Activated CD4-positive, alpha-beta T cell treated with anti-CD3 and anti-CD28 coated beads for 36 hours (primary cell): ENCODE results near the gene SLC9A8. TPM values are rescaled to one million over a fixed set of nuclear protein-coding genes. Genes with fewer than 3 reads are reported as not detected.
"Not testable (repeated sequence)": the region's sequence is repeated elsewhere in the genome, so short reads cannot be mapped to it uniquely, and the experiment has no call there.

Experiments used
- ATAC-seq: fragments of 200-7000 bp; cut with Tn5 transposase; one replicate; pipeline ENCODE4 v1.10.0; 2021; ENCODE audit warnings: mild to moderate bottlenecking, moderate library complexity
- CTCF ChIA-PET: fragments of 350-600 bp; sonication (Branson Sonifier 250); formaldehyde crosslinking; loops from one replicate; lab custom pipeline; 2021; ENCODE audit warnings: antibody characterized with exemption; lab: Charles Lee
- POLR2A ChIA-PET: fragments of 350-600 bp; sonication (Branson Sonifier 250); formaldehyde crosslinking; loops from one replicate; lab custom pipeline; 2021; ENCODE audit warnings: antibody characterized with exemption, inconsistent platforms; lab: Charles Lee
- DNase-seq: peaks from one replicate; pipeline ENCODE4 v3.0.0-alpha.2; 2020
- H3K27ac Mint-ChIP-seq: one replicate; pipeline ENCODE4 v1.8.0; 2021; ENCODE audit warnings: mixed read lengths
- H3K27me3 Mint-ChIP-seq: one replicate; pipeline ENCODE4 v1.8.0; 2021; ENCODE audit warnings: mixed read lengths
- H3K36me3 Mint-ChIP-seq: one replicate; pipeline ENCODE4 v1.8.0; 2021; ENCODE audit warnings: low read depth, mixed read lengths
- H3K4me1 Mint-ChIP-seq: one replicate; pipeline ENCODE4 v1.8.0; 2021; ENCODE audit warnings: mixed read lengths
- H3K4me3 Mint-ChIP-seq: one replicate; pipeline ENCODE4 v1.8.0; 2021; ENCODE audit warnings: mild to moderate bottlenecking, moderate library complexity, mixed read lengths
- H3K9me3 Mint-ChIP-seq: one replicate; pipeline ENCODE4 v1.8.0; 2021; ENCODE audit warnings: low read depth, mixed read lengths
- intact Hi-C, 2 experiments: fragments of 100-400 bp; cut with DNase I in 1 of 2; cut with micrococcal nuclease in 1 of 2; formaldehyde crosslinking; loops; one replicate each; pipeline versions ENCODE4 v1.14.2 to v1.15.1; 2022 to 2024; cut with DNase I, micrococcal nuclease
- total RNA-seq, 2 experiments: library from RNA; stranded (reverse); gene quantifications; one replicate each; pipeline ENCODE4 v1.2.3, GENCODE V29; 2021

The SLC9A8 gene
- 10 to 100 TPM; 12.6 to 16.7 TPM for total RNA-seq

GRCh38 chr20:49812507-49813304 is at the start of gene SLC9A8:
Gene SLC9A8, plus strand, starts transcription at chr20:49812828. Its CDS starts 95 bp downstream, at chr20:49812923.
- ChIA-PET POLR2A (interaction anchor here (1.0 to 1.5 kb wide), 3 partner anchors 11 to 216 kb away, joined by 3 to 5 read pairs (median 4); no protein-coding TSS in a partner anchor), CTCF (interaction anchor here (0.6 to 2.2 kb wide), 5 partner anchors 9 to 294 kb away, joined by 3 to 13 read pairs (median 3); no protein-coding TSS in a partner anchor)
- peaks cover 29% of the 10 kb centered on the region for H3K4me1 Mint-ChIP-seq
- no peaks in the 10 kb centered on the region for H3K9me3 Mint-ChIP-seq
- no peaks in the 10 kb centered on the region for H3K27me3 Mint-ChIP-seq
- DNase-seq (peak; percentile 89), ATAC-seq (peak; percentile 92)
- peak within 1 kb of the TSS; percentile 98 for H3K27ac Mint-ChIP-seq
- H3K4me3 Mint-ChIP-seq = peak within 1 kb of the TSS; percentile 94
- intact Hi-C loops = loop anchor here (1.0 to 10.0 kb wide), 9 partner anchors 7 to 702 kb away; partner anchors contain the start of genes B4GALT5 (in 2 of the 2), PTPN1 (in 1 of the 2), SPATA2 (in 1 of the 2) and UBE2V1 (in 1 of the 2)
- H3K36me3 Mint-ChIP-seq = peaks cover 24% of the 10 kb centered on the region

GRCh38 chr20:49762940-49763766 is 49.5 kb upstream of the SLC9A8 start:
- intact Hi-C loops = no loop called here
- Mint-ChIP-seq H3K36me3 (no peaks in the 10 kb centered on the region), H3K27me3 (peaks cover 39% of the 10 kb centered on the region), H3K27ac (no peak overlapping the region), H3K4me3 (no peak overlapping the region), H3K9me3 (no peaks in the 10 kb centered on the region), H3K4me1 (peaks cover 6% of the 10 kb centered on the region)
- ATAC-seq = no peak
- ChIA-PET POLR2A (no interaction called here), CTCF (interaction anchor here (0.6 kb wide), 1 partner anchor 1133 kb away, joined by 3 read pairs; no protein-coding TSS in a partner anchor)
- no peak for DNase-seq

- Mint-ChIP-seq H3K9me3 (no peaks in the 10 kb centered on the region), H3K36me3 (no peaks in the 10 kb centered on the region), H3K27me3 (peaks cover 50% of the 10 kb centered on the region), H3K4me3 (no peak overlapping the region), H3K4me1 (peaks cover 16% of the 10 kb centered on the region), H3K27ac (no peak overlapping the region)
- ChIA-PET POLR2A (no interaction called here), CTCF (no interaction called here)
- ATAC-seq = no peak
- intact Hi-C loops = no loop called here
- no peak for DNase-seq
Observed at GRCh38 chr20:49765413-49765736, 47.3 kb upstream of the SLC9A8 start.

GRCh38 chr20:49765846-49766541 is 46.6 kb upstream of the SLC9A8 start:
- no peak overlapping the region for H3K4me3 Mint-ChIP-seq
- intact Hi-C loops = no loop called here

GRCh38 chr20:49766979-49767521 is 45.6 kb upstream of the SLC9A8 start:
- intact Hi-C loops = no loop called here
- Mint-ChIP-seq H3K27ac (no peak overlapping the region), H3K27me3 (peaks cover 54% of the 10 kb centered on the region), H3K9me3 (no peaks in the 10 kb centered on the region), H3K4me1 (peaks cover 16% of the 10 kb centered on the region), H3K36me3 (no peaks in the 10 kb centered on the region), H3K4me3 (no peak overlapping the region)
- ChIA-PET CTCF (no interaction called here), POLR2A (interaction anchor here (0.6 kb wide), 1 partner anchor 35 kb away, joined by 3 read pairs; no protein-coding TSS in a partner anchor)
- DNase-seq = peak; percentile 35
- ATAC-seq = peak; percentile 71

More at GRCh38 chr20:49765846-49766541, 46.6 kb upstream of the SLC9A8 start:
- no peaks in the 10 kb centered on the region for H3K9me3 Mint-ChIP-seq
- H3K27ac Mint-ChIP-seq = no peak overlapping the region
- peaks cover 16% of the 10 kb centered on the region for H3K4me1 Mint-ChIP-seq
- DNase-seq = no peak
- ChIA-PET CTCF (no interaction called here), POLR2A (no interaction called here)
- peaks cover 55% of the 10 kb centered on the region for H3K27me3 Mint-ChIP-seq
- ATAC-seq = no peak
- H3K36me3 Mint-ChIP-seq = no peaks in the 10 kb centered on the region

GRCh38 chr20:49768204-49769047 is 44.2 kb upstream of the SLC9A8 start:
- DNase-seq = peak; percentile 13
- ChIA-PET CTCF (interaction anchor here (0.7 kb wide), 1 partner anchor 752 kb away, joined by 3 read pairs; no protein-coding TSS in a partner anchor), POLR2A (no interaction called here)
- Mint-ChIP-seq H3K36me3 (no peaks in the 10 kb centered on the region), H3K4me3 (no peak overlapping the region), H3K27ac (no peak overlapping the region), H3K9me3 (no peaks in the 10 kb centered on the region), H3K4me1 (peaks cover 16% of the 10 kb centered on the region), H3K27me3 (peaks cover 47% of the 10 kb centered on the region)
- intact Hi-C loops = no loop called here
- ATAC-seq = peak; percentile 46

GRCh38 chr20:49769048-49769581 is 43.5 kb upstream of the SLC9A8 start:
- intact Hi-C loops = no loop called here
- ChIA-PET POLR2A (no interaction called here), CTCF (no interaction called here)
- Mint-ChIP-seq H3K4me3 (no peak overlapping the region), H3K9me3 (no peaks in the 10 kb centered on the region), H3K36me3 (no peaks in the 10 kb centered on the region), H3K4me1 (peaks cover 16% of the 10 kb centered on the region), H3K27me3 (peaks cover 49% of the 10 kb centered on the region), H3K27ac (no peak overlapping the region)
- DNase-seq = no peak
- ATAC-seq = no peak

GRCh38 chr20:49770634-49771033 is 42.0 kb upstream of the SLC9A8 start:
- H3K4me1 Mint-ChIP-seq = peaks cover 20% of the 10 kb centered on the region
- ChIA-PET CTCF (interaction anchor here (0.7 to 1.2 kb wide), 3 partner anchors 35 to 435 kb away, joined by 3 to 4 read pairs (median 3); no protein-coding TSS in a partner anchor), POLR2A (no interaction called here)
- H3K27ac Mint-ChIP-seq = no peak overlapping the region
- no peak overlapping the region for H3K4me3 Mint-ChIP-seq
- peaks cover 43% of the 10 kb centered on the region for H3K27me3 Mint-ChIP-seq
- ATAC-seq (no peak), DNase-seq (no peak)
- no peaks in the 10 kb centered on the region for H3K9me3 Mint-ChIP-seq
- no peaks in the 10 kb centered on the region for H3K36me3 Mint-ChIP-seq
- intact Hi-C loops = no loop called here

- DNase-seq, H3K27ac Mint-ChIP-seq, H3K4me3 Mint-ChIP-seq, H3K36me3 Mint-ChIP-seq, ATAC-seq, POLR2A ChIA-PET, intact Hi-C loops, H3K9me3 Mint-ChIP-seq: not testable (repeated sequence)
- H3K27me3 Mint-ChIP-seq = peaks cover 24% of the 10 kb centered on the region
- CTCF ChIA-PET = interaction anchor here (1.6 kb wide), 1 partner anchor 165 kb away, joined by 5 read pairs; no protein-coding TSS in a partner anchor
- H3K4me1 Mint-ChIP-seq = peaks cover 20% of the 10 kb centered on the region
Observed at GRCh38 chr20:49774213-49774612, 38.4 kb upstream of the SLC9A8 start.

GRCh38 chr20:49775229-49775693 is 37.4 kb upstream of the SLC9A8 start:
- CTCF ChIA-PET = interaction anchor here (0.5 to 1.6 kb wide), 7 partner anchors 17 to 166 kb away, joined by 3 to 5 read pairs (median 3); no protein-coding TSS in a partner anchor
- POLR2A ChIA-PET = interaction anchor here (0.6 kb wide), 1 partner anchor 155 kb away, joined by 3 read pairs; no protein-coding TSS in a partner anchor
- intact Hi-C loops = no loop called here
- Mint-ChIP-seq H3K9me3 (no peaks in the 10 kb centered on the region), H3K36me3 (no peaks in the 10 kb centered on the region), H3K27me3 (peaks cover 16% of the 10 kb centered on the region), H3K4me3 (no peak overlapping the region), H3K27ac (no peak overlapping the region), H3K4me1 (peaks cover 20% of the 10 kb centered on the region)
- DNase-seq (peak; percentile 6), ATAC-seq (no peak)
